ENCODE data around the gene GAREM1.
"Not testable (repeated sequence)": the region's sequence is repeated elsewhere in the genome, so short reads cannot be mapped to it uniquely, and the experiment has no call there.

The GAREM1 gene

GRCh38 chr18:32475069-32475468 lies 4.4 kb upstream of the GAREM1 start:
- H2BK5ac ChIP-seq (ENCODE audit: low read length); H3K23ac ChIP-seq (ENCODE audit: low read depth, low read length, poor library complexity); H3K27ac ChIP-seq (replicated peaks; ENCODE audit: low read length); H4K8ac ChIP-seq (ENCODE audit: low read depth, low read length); H3K9me3 ChIP-seq (replicated peaks in 1 of 2; ENCODE audit: control insufficient read depth in 2 of 2, insufficient read depth in 1 of 2, low read depth in 1 of 2, low read length in 2 of 2); H2AK5ac ChIP-seq (ENCODE audit: low read depth, low read length); H3K4me1 ChIP-seq (ENCODE audit: control insufficient read depth in 2 of 2, insufficient read depth in 1 of 2, low read depth in 1 of 2, low read length in 2 of 2); H2BK12ac ChIP-seq (ENCODE audit: low read length); H3K4me3 ChIP-seq (ENCODE audit: low read length in 2 of 2); H3K14ac ChIP-seq (ENCODE audit: low read length); H4K91ac ChIP-seq (ENCODE audit: low read depth, low read length, poor library complexity); H2BK15ac ChIP-seq (ENCODE audit: low read length); H3K79me1 ChIP-seq (ENCODE audit: low read depth, low read length); H3K4me2 ChIP-seq (ENCODE audit: insufficient read depth, low read length, poor library complexity, severe bottlenecking); H3K18ac ChIP-seq (ENCODE audit: low read length); H2BK120ac ChIP-seq (ENCODE audit: low read depth, low read length); H3K9ac ChIP-seq (ENCODE audit: low read depth, low read length, poor library complexity); H3K36me3 ChIP-seq (replicated peaks in 1 of 2; ENCODE audit: control insufficient read depth in 2 of 2, insufficient read depth in 2 of 2, low read length in 2 of 2); DNase-seq (ENCODE audit: low spot score); H3K4ac ChIP-seq (ENCODE audit: low read length); H2AFZ ChIP-seq (ENCODE audit: low read length): not testable (repeated sequence)
- no CpG with 5 or more reads among the region's 12 CpGs for WGBS, 2 donors (ENCODE audit: extremely low coverage in 2 of 2, insufficient read length in 2 of 2, insufficient replicate concordance in 1 of 2)
- peaks cover 0 to 25% (median 0%) of the 10 kb centered on the region in 3 experiments for H3K27me3 ChIP-seq (ENCODE audit: control insufficient read depth in 3 of 3, insufficient read depth in 3 of 3, low read depth in 1 of 3, low read length in 3 of 3)

- H3K36me3 ChIP-seq (replicated peaks in 1 of 2; ENCODE audit: control insufficient read depth in 2 of 2, insufficient read depth in 2 of 2, low read length in 2 of 2), result no peaks in the 10 kb centered on the region
- no peak overlapping the region for H2AK5ac ChIP-seq (ENCODE audit: low read depth, low read length)
Measured at GRCh38 chr18:32473325-32473724, 2.6 kb upstream of the GAREM1 start.

GRCh38 chr18:32472841-32473240 lies 2.2 kb upstream of the GAREM1 start:
- no peak overlapping the region for H2BK12ac ChIP-seq (ENCODE audit: low read length)
- H3K79me1 ChIP-seq (ENCODE audit: low read depth, low read length), result no peaks in the 10 kb centered on the region
- no peak overlapping the region for H3K9ac ChIP-seq (ENCODE audit: low read depth, low read length, poor library complexity)
- no CpG with 5 or more reads among the region's 1 CpG for WGBS, 2 donors (ENCODE audit: extremely low coverage in 2 of 2, insufficient read length in 2 of 2, insufficient replicate concordance in 1 of 2)
- H3K9me3 ChIP-seq (replicated peaks in 1 of 2; ENCODE audit: control insufficient read depth in 2 of 2, insufficient read depth in 1 of 2, low read depth in 1 of 2, low read length in 2 of 2), result no peaks in the 10 kb centered on the region
- H3K4me3 ChIP-seq (ENCODE audit: low read length in 2 of 2), result no peak overlapping the region
- no peak overlapping the region for H2AFZ ChIP-seq (ENCODE audit: low read length)
- H4K8ac ChIP-seq (ENCODE audit: low read depth, low read length), result no peak overlapping the region
- H3K4ac ChIP-seq (ENCODE audit: low read length), result no peak overlapping the region
- H3K14ac ChIP-seq (ENCODE audit: low read length), result no peak overlapping the region
- no peak overlapping the region for H2BK5ac ChIP-seq (ENCODE audit: low read length)
- H3K36me3 ChIP-seq (replicated peaks in 1 of 2; ENCODE audit: control insufficient read depth in 2 of 2, insufficient read depth in 2 of 2, low read length in 2 of 2), result no peaks in the 10 kb centered on the region
- no peak overlapping the region for H2AK5ac ChIP-seq (ENCODE audit: low read depth, low read length)
- no peak overlapping the region for H4K91ac ChIP-seq (ENCODE audit: low read depth, low read length, poor library complexity)
- H3K23ac ChIP-seq (ENCODE audit: low read depth, low read length, poor library complexity), result no peak overlapping the region
- no peak for DNase-seq (ENCODE audit: low spot score)
- no peak overlapping the region for H3K27ac ChIP-seq (replicated peaks; ENCODE audit: low read length)
- no peak overlapping the region for H2BK120ac ChIP-seq (ENCODE audit: low read depth, low read length)
- no peak overlapping the region for H2BK15ac ChIP-seq (ENCODE audit: low read length)
- no peak overlapping the region for H3K18ac ChIP-seq (ENCODE audit: low read length)
- H3K27me3 ChIP-seq (ENCODE audit: control insufficient read depth in 3 of 3, insufficient read depth in 3 of 3, low read depth in 1 of 3, low read length in 3 of 3), result peaks cover 0 to 22% (median 0%) of the 10 kb centered on the region in 3 experiments
- H3K4me2 ChIP-seq (ENCODE audit: insufficient read depth, low read length, poor library complexity, severe bottlenecking), result no peak overlapping the region
- peaks cover 4 to 6% of the 10 kb centered on the region in 2 donors for H3K4me1 ChIP-seq (ENCODE audit: control insufficient read depth in 2 of 2, insufficient read depth in 1 of 2, low read depth in 1 of 2, low read length in 2 of 2)

More at GRCh38 chr18:32473325-32473724, 2.6 kb upstream of the GAREM1 start:
- H3K79me1 ChIP-seq (ENCODE audit: low read depth, low read length), result no peaks in the 10 kb centered on the region
- no peak overlapping the region for H4K8ac ChIP-seq (ENCODE audit: low read depth, low read length)
- no peak overlapping the region for H2AFZ ChIP-seq (ENCODE audit: low read length)
- no peak overlapping the region for H3K27ac ChIP-seq (replicated peaks; ENCODE audit: low read length)
- peaks cover 4 to 6% of the 10 kb centered on the region in 2 donors for H3K4me1 ChIP-seq (ENCODE audit: control insufficient read depth in 2 of 2, insufficient read depth in 1 of 2, low read depth in 1 of 2, low read length in 2 of 2)
- no peak overlapping the region for H2BK15ac ChIP-seq (ENCODE audit: low read length)
- no peak overlapping the region for H3K4ac ChIP-seq (ENCODE audit: low read length)
- no peak overlapping the region for H3K23ac ChIP-seq (ENCODE audit: low read depth, low read length, poor library complexity)
- no peak overlapping the region for H3K18ac ChIP-seq (ENCODE audit: low read length)
- H3K14ac ChIP-seq (ENCODE audit: low read length), result no peak overlapping the region
- H4K91ac ChIP-seq (ENCODE audit: low read depth, low read length, poor library complexity), result no peak overlapping the region
- H3K9me3 ChIP-seq (replicated peaks in 1 of 2; ENCODE audit: control insufficient read depth in 2 of 2, insufficient read depth in 1 of 2, low read depth in 1 of 2, low read length in 2 of 2), result no peaks in the 10 kb centered on the region
- H3K4me3 ChIP-seq (ENCODE audit: low read length in 2 of 2), result no peak overlapping the region
- H3K27me3 ChIP-seq (ENCODE audit: control insufficient read depth in 3 of 3, insufficient read depth in 3 of 3, low read depth in 1 of 3, low read length in 3 of 3), result peaks cover 0 to 22% (median 0%) of the 10 kb centered on the region in 3 experiments
- no peak overlapping the region for H2BK12ac ChIP-seq (ENCODE audit: low read length)
- no peak overlapping the region for H2BK5ac ChIP-seq (ENCODE audit: low read length)
- H3K9ac ChIP-seq (ENCODE audit: low read depth, low read length, poor library complexity), result no peak overlapping the region
- no peak for DNase-seq (ENCODE audit: low spot score)
- no peak overlapping the region for H2BK120ac ChIP-seq (ENCODE audit: low read depth, low read length)
- no peak overlapping the region for H3K4me2 ChIP-seq (ENCODE audit: insufficient read depth, low read length, poor library complexity, severe bottlenecking)

- no CpG with 5 or more reads among the region's 47 CpGs for whole genome bisulfite sequencing, 2 donors (ENCODE audit: extremely low coverage in 2 of 2, insufficient read length in 2 of 2, insufficient replicate concordance in 1 of 2)
- H3K4me1 ChIP-seq (ENCODE audit: control insufficient read depth in 2 of 2, insufficient read depth in 1 of 2, low read depth in 1 of 2, low read length in 2 of 2), result peaks cover 4 to 6% of the 10 kb centered on the region in 2 donors
- no peak overlapping the region for H4K91ac ChIP-seq (ENCODE audit: low read depth, low read length, poor library complexity)
- H2BK15ac ChIP-seq (ENCODE audit: low read length), result peak overlapping the region; percentile 82
- H3K4ac ChIP-seq (ENCODE audit: low read length), result no peak overlapping the region
- peaks cover 0 to 20% (median 0%) of the 10 kb centered on the region in 3 experiments for H3K27me3 ChIP-seq (ENCODE audit: control insufficient read depth in 3 of 3, insufficient read depth in 3 of 3, low read depth in 1 of 3, low read length in 3 of 3)
- H3K9me3 ChIP-seq (replicated peaks in 1 of 2; ENCODE audit: control insufficient read depth in 2 of 2, insufficient read depth in 1 of 2, low read depth in 1 of 2, low read length in 2 of 2), result no peaks in the 10 kb centered on the region
- H3K79me1 ChIP-seq (ENCODE audit: low read depth, low read length), result no peaks in the 10 kb centered on the region
- peak overlapping the region; percentile 97 for H2AFZ ChIP-seq (ENCODE audit: low read length)
- H3K4me2 ChIP-seq (ENCODE audit: insufficient read depth, low read length, poor library complexity, severe bottlenecking), result peak overlapping the region; percentile 71
- peak overlapping the region; percentile 95 for H3K23ac ChIP-seq (ENCODE audit: low read depth, low read length, poor library complexity)
- H3K36me3 ChIP-seq (replicated peaks in 1 of 2; ENCODE audit: control insufficient read depth in 2 of 2, insufficient read depth in 2 of 2, low read length in 2 of 2), result no peaks in the 10 kb centered on the region
- H2BK120ac ChIP-seq (ENCODE audit: low read depth, low read length), result peak overlapping the region; percentile 94
- DNase-seq (ENCODE audit: low spot score), result no peak
- peak overlapping the region; percentile 85 for H3K27ac ChIP-seq (replicated peaks; ENCODE audit: low read length)
- H4K8ac ChIP-seq (ENCODE audit: low read depth, low read length), result no peak overlapping the region
- no peak overlapping the region for H2AK5ac ChIP-seq (ENCODE audit: low read depth, low read length)
- H3K18ac ChIP-seq (ENCODE audit: low read length), result peak overlapping the region; percentile 95
- peak overlapping the region; percentile 87 for H2BK5ac ChIP-seq (ENCODE audit: low read length)
- peak overlapping the region; percentile 97 for H3K9ac ChIP-seq (ENCODE audit: low read depth, low read length, poor library complexity)
- H3K4me3 ChIP-seq (ENCODE audit: low read length in 2 of 2), result peak overlapping the region; percentile 78 to 99
- H2BK12ac ChIP-seq (ENCODE audit: low read length), result no peak overlapping the region
- no peak overlapping the region for H3K14ac ChIP-seq (ENCODE audit: low read length)
Measured at GRCh38 chr18:32470460-32470713, 295 bp downstream of the GAREM1 start.

Data from neuronal stem cell (in vitro differentiated cells).